Activated CD4-positive, alpha-beta T cell treated with anti-CD3 and anti-CD28 coated beads, Interleukin-2, amount 10 ng/mL, durations not matched to agents 24 days and 14 days (primary cell): Measurements from ENCODE around the gene JDP2. TPM values are rescaled to one million over a fixed set of nuclear protein-coding genes. Genes with fewer than 3 reads are reported as not detected.
"Not testable (repeated sequence)": the region's sequence is repeated elsewhere in the genome, so short reads cannot be mapped to it uniquely, and the experiment has no call there.

ENCODE experiments used
- DNase-seq: peaks from one replicate; pipeline ENCODE4 v3.0.0; 2022
- H3K27ac Mint-ChIP-seq: one replicate; pipeline ENCODE4 v1.8.0; 2022; ENCODE audit warnings: mild to moderate bottlenecking, mixed read lengths
- H3K27me3 Mint-ChIP-seq: one replicate; pipeline ENCODE4 v1.8.0; 2022; ENCODE audit warnings: mixed read lengths
- H3K36me3 Mint-ChIP-seq: one replicate; pipeline ENCODE4 v1.8.0; 2022; ENCODE audit warnings: low read depth, mild to moderate bottlenecking, mixed read lengths
- H3K4me1 Mint-ChIP-seq: one replicate; pipeline ENCODE4 v1.8.0; 2021; ENCODE audit warnings: mixed read lengths
- H3K4me3 Mint-ChIP-seq: one replicate; pipeline ENCODE4 v1.8.0; 2022; ENCODE audit warnings: mild to moderate bottlenecking, moderate library complexity, mixed read lengths
- H3K9me3 Mint-ChIP-seq: one replicate; pipeline ENCODE4 v1.8.0; 2021; ENCODE audit warnings: mixed read lengths
- intact Hi-C: fragments of 100-400 bp; cut with micrococcal nuclease; formaldehyde crosslinking; loops from one replicate; pipeline ENCODE4 v1.15.1; 2023
- total RNA-seq: library from RNA; stranded (reverse); gene quantifications from 2 replicates; pipeline ENCODE4 v1.2.3, GENCODE V29; 2022

JDP2 gene
- total RNA-seq, 1 donor from 2014 or later: 1.1 TPM

DNA sequence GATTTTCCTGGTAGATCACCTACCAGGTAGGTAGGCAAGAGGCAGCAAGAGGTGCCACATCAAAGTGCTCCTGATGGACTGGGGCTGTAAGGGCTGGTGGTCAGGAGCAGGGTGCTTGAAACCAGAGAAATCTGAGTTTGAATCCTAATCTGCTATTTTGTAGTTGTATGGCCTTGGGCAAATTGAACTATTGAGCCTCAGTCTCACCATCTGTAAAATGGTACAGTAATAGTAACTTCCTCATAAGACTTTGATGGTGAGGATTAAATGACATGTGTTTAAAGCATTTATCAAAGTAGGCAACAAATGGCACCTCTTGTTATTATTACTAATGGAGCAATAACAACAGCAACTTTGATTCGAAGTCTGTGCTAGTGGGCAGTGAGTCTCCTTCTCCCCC lies 32.0 kb downstream of the JDP2 start:
- intact Hi-C loops: no loop called here
- Mint-ChIP-seq H3K4me1 (peaks cover 5% of the 10 kb centered on the region), H3K36me3 (no peaks in the 10 kb centered on the region), H3K9me3 (no peaks in the 10 kb centered on the region), H3K4me3 (no peak overlapping the region), H3K27me3 (no peaks in the 10 kb centered on the region), H3K27ac (no peak overlapping the region)
- no peak for DNase-seq

DNA sequence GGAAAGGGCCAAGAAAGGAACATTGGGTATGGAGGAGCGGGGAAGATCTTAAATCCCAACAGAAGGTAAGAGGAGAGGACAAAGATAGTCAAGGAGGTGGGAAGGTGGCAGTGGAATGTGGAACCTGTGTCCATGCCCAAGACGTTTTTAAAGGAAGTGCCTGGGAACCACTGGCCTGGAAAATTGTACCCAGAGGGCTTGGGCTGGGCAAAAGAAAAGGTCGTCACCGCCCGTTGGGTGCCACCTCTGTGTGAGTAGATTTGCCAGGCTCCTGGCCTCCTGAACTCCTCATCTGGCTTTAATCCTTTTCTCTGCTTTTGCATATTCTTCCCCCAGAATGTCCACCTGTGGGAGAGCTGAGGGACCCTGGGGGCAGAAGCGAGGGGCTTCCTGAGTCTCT lies 32.6 kb downstream of the JDP2 start:
- no peaks in the 10 kb centered on the region for H3K9me3 Mint-ChIP-seq
- H3K27ac Mint-ChIP-seq: no peak overlapping the region
- no peak for DNase-seq
- no peak overlapping the region for H3K4me3 Mint-ChIP-seq
- no peaks in the 10 kb centered on the region for H3K36me3 Mint-ChIP-seq
- peaks cover 5% of the 10 kb centered on the region for H3K4me1 Mint-ChIP-seq
- intact Hi-C loops: no loop called here
- H3K27me3 Mint-ChIP-seq: no peaks in the 10 kb centered on the region

DNA sequence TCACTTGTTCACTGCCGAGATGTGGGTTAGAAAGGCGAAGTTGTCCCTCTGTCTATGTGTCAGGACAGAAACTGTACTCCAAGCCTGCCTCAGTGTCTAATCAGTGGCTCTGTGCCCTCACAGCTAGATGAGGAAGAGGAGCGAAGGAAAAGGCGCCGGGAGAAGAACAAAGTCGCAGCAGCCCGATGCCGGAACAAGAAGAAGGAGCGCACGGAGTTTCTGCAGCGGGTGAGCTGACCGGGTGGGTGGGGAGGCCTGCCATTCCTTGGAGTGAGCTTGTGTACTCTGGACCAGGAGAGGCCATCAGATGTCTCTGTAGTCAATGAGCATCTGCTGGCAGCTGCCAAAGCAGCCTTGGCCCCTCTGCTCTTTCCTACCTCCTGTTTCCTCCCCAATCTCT lies 33.5 kb downstream of the JDP2 start:
- Mint-ChIP-seq H3K4me3 (no peak overlapping the region), H3K27ac (no peak overlapping the region), H3K36me3 (no peaks in the 10 kb centered on the region), H3K9me3 (no peaks in the 10 kb centered on the region), H3K4me1 (peaks cover 5% of the 10 kb centered on the region), H3K27me3 (no peaks in the 10 kb centered on the region)
- intact Hi-C loops: no loop called here
- DNase-seq: no peak

DNA sequence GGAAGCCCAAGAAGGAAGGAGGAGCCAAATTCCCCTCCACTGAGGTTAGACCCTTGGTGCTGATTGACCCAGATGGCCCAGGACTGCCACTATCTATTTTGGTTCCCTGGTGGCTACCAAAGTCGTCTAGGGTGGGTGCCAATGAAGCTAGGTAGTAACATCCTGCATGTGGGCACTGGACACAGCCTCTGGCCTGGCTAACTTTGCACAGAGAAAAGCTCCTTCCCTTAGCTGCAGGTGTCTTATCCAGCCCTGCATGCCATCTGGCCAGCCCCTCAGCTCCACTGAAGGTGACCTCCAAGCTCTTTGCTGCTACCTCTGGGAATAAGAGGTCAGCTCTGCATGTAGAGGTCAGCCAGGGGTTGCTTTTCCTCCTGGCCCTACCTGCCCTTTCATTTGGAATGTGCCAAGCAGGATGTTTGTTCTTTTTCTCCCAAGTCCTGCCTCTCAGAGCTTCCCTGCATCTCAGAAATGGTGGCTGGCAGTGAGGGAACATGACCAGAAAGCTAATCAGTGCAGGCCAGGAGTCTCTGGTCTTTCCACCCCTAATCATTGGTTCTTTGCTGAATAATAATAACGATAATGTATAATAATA lies 34.0 kb downstream of the JDP2 start:
- H3K4me1 Mint-ChIP-seq: peaks cover 11% of the 10 kb centered on the region
- no peaks in the 10 kb centered on the region for H3K9me3 Mint-ChIP-seq
- H3K27me3 Mint-ChIP-seq: no peaks in the 10 kb centered on the region
- intact Hi-C loops: no loop called here
- no peak overlapping the region for H3K4me3 Mint-ChIP-seq
- no peaks in the 10 kb centered on the region for H3K36me3 Mint-ChIP-seq
- no peak overlapping the region for H3K27ac Mint-ChIP-seq
- DNase-seq: no peak

DNA sequence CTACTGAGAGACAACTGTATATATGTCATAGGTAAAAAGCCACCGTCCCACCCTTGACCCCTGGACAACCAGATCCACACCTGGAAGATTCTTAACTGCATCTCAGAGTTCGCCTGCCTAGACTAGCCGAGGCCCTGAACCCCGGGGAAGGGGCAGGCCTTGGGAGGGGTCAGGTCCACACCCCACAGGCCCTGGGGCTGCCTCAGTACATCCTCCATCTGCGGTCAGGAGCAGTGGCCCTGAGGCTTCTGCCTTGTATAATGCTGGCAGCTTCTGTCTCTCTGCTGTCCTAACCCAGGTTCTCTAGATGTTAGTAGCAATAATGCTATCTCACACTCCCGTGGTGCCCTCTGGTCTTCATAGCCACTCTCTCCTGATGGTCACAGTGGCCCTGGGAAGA lies 36.8 kb downstream of the JDP2 start:
- Mint-ChIP-seq H3K36me3 (no peaks in the 10 kb centered on the region), H3K9me3 (no peaks in the 10 kb centered on the region), H3K27ac (no peak overlapping the region), H3K27me3 (no peaks in the 10 kb centered on the region), H3K4me3 (no peak overlapping the region), H3K4me1 (peaks cover 6% of the 10 kb centered on the region)
- intact Hi-C loops: no loop called here
- no peak for DNase-seq

DNA sequence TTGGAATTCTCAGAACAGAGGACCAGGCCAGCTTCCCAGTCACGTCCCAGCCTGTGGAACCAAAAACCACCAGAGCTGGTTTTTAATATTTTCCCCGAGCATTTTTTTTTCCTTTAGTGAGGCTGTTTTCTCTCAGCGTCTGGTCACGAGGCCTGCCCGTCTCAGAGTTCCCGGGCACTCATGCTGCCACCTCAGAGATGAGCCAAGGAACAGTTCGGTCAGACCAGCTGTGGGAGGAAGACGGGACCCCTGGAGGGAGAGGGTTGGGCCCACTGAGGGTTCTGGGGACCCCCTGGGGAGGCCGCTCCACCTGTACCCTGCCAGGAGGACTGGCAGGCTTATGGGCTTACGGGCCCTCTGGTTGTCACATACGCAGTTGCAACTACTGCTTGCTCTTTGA lies 39.9 kb downstream of the JDP2 start:
- no peaks in the 10 kb centered on the region for H3K36me3 Mint-ChIP-seq

DNA sequence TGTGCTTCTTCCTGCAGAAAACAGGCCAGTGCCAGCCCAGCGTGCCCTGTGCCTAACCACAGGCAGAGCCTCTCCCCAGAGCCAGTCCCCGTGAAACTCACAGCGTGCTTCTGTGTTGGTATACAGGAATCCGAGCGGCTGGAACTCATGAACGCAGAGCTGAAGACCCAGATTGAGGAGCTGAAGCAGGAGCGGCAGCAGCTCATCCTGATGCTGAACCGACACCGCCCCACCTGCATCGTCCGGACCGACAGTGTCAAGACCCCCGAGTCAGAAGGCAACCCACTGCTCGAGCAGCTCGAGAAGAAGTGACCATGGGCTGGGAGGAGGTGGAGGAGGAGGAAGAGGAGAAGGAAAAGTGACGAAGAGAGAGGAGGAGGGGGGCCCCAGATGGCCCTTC lies 41.3 kb downstream of the JDP2 start:
- Mint-ChIP-seq H3K27ac (no peak overlapping the region), H3K36me3 (no peaks in the 10 kb centered on the region), H3K9me3 (no peaks in the 10 kb centered on the region), H3K4me1 (peaks cover 6% of the 10 kb centered on the region), H3K27me3 (no peaks in the 10 kb centered on the region), H3K4me3 (no peak overlapping the region)
- no peak for DNase-seq
- intact Hi-C loops: no loop called here

More for the DNA sequence above, 39.9 kb downstream of the JDP2 start:
- Mint-ChIP-seq H3K27ac (no peak overlapping the region), H3K4me3 (no peak overlapping the region), H3K4me1 (peaks cover 6% of the 10 kb centered on the region), H3K9me3 (no peaks in the 10 kb centered on the region), H3K27me3 (no peaks in the 10 kb centered on the region)
- intact Hi-C loops: no loop called here
- no peak for DNase-seq

DNA sequence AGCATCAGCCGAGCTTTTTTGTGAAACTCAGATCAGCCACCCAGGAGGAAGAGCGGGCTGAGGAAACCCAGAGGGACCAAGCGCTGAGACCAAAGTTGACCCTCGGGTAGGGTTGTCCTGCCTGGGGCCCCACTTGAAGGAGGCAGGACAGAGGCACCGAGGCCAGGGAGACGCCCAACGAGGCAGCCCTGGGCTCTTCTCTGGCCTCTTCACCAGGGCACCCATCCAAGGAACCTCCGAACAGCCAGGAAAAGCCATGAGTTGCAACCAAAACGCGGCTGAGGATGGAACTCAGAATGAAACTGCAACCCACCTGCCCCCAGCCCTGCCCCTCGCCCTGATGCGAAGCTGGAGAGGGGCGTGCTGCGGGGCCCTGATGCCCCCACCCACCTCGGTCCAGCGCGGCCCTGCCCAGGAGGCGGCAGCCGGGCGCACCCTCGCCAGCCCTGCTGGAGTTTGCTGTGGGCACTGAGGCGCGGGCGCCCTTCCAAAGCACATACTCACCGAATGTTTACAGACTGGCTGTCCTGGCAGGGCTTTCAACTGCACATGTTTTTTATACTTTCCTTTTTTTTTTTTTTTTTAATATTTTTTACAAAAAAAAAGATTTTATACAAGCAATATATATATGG lies 41.9 kb downstream of the JDP2 start:
- DNase-seq: no peak
- Mint-ChIP-seq H3K4me3 (no peak overlapping the region), H3K27ac (no peak overlapping the region), H3K36me3 (no peaks in the 10 kb centered on the region), H3K9me3 (no peaks in the 10 kb centered on the region), H3K4me1 (peaks cover 6% of the 10 kb centered on the region), H3K27me3 (no peaks in the 10 kb centered on the region)
- intact Hi-C loops: no loop called here

DNA sequence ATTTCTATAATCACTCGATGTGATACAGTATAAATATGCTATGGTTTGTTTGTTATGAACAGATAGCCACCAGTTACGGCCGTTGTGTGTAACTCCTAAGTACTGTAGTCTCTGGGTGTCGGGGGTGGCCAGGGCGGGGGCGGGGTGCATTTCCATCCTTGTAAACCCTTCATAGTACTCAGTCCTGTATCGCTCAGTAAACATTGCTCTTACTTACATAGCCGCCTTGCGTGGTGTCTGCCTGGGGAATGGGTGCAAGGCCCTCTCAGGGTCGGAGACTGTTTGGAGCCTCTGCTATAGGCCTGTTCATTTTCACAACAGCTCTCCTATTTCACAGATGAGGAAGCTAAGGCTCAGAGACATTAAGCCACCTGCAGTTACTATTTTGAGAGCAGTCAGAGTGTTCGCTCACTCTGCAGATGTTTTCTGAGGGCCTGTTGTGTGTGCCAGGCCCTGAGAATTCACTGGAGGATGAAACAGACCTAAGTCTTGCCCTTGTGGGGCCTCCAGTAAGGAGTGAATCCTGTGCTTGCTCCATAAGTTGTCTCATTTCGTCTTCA lies 42.5 kb downstream of the JDP2 start:
- H3K9me3 Mint-ChIP-seq: no peaks in the 10 kb centered on the region
- intact Hi-C loops: no loop called here

DNA sequence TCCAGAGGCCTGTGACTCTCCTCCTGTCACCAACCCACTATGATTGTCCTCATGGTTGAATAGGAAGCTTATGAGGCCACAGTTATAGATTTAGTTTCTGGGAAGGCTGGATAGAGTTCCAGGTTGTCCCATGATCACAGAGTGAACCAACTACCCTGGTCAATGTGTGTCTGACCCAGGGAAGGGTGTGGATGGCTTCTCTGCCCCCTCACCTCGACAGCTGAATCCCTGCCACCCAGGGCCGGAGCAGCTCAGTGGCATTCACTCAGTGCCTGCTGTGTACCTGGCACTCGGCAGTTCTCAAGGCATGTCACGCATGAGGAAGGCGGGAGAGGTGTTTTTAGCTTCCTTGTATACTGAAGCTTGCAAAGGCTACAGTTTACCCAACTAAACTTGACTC lies 43.2 kb downstream of the JDP2 start:
- no peaks in the 10 kb centered on the region for H3K9me3 Mint-ChIP-seq

More for the DNA sequence above, 42.5 kb downstream of the JDP2 start:
- peaks cover 6% of the 10 kb centered on the region for H3K4me1 Mint-ChIP-seq
- no peak for DNase-seq
- H3K27ac Mint-ChIP-seq: no peak overlapping the region
- no peaks in the 10 kb centered on the region for H3K36me3 Mint-ChIP-seq
- no peak overlapping the region for H3K4me3 Mint-ChIP-seq
- peaks cover 2% of the 10 kb centered on the region for H3K27me3 Mint-ChIP-seq

DNA sequence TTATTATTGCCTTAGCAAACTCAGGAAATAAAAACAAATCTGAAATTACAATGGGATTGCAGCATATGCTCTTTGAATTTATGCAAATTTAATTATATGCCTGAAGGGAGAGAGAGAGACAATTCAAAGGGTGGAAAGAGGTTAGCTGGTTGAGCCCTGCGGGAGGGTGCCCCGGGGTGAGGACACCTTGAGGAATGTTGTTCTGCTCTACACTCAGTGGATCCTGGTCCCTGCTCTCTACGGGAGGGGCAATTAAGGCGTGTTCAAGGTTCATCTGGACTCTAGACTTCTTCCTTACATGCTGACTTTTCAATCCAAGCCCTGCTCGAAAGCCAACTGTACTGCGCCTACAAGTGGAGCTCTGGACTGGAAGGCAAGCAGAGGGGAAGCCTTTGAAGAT lies 46.3 kb downstream of the JDP2 start:
- H3K4me3 Mint-ChIP-seq, H3K27me3 Mint-ChIP-seq, DNase-seq, H3K27ac Mint-ChIP-seq, H3K36me3 Mint-ChIP-seq, intact Hi-C loops, H3K9me3 Mint-ChIP-seq, H3K4me1 Mint-ChIP-seq: not testable (repeated sequence)

More for the DNA sequence above, 43.2 kb downstream of the JDP2 start:
- Mint-ChIP-seq H3K36me3 (no peaks in the 10 kb centered on the region), H3K27me3 (peaks cover 2% of the 10 kb centered on the region), H3K27ac (no peak overlapping the region), H3K4me3 (no peak overlapping the region), H3K4me1 (peaks cover 6% of the 10 kb centered on the region)
- no peak for DNase-seq
- intact Hi-C loops: no loop called here

DNA sequence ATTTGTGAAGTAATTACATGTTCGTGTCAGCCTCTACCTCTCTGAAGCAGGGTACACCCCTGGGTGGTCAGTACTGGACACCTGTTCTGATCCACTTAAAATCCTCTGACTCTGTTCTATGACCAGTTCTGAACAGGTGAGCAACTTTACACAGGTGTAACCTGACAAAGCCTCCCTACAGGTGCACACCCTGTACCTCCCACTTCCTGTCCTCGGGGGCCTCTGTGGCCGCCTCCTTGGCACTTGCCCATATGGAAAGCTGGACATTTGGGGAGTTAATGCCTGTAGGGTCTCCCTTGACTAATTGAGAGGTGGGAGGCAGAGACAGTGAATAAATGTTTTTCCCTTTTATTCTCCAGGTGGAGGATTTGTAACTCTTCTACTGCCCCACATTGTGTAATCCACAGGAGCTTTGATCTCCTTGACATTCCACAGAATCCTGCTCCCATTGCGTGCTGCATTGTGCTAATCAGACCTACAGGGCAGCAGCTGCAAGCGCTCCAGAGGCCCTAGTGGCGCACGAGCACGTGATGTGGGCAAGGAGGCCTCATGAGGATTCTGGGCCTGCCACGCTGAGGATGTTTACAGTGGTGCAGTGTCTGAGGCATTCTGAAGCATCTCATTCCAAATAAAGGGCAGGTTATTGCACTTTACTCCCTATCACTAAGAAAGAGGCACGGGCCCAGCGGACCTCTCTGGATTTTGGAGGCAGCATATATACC lies 48.6 kb downstream of the JDP2 start:
- H3K27ac Mint-ChIP-seq: no peak overlapping the region
- intact Hi-C loops: no loop called here
- no peaks in the 10 kb centered on the region for H3K4me1 Mint-ChIP-seq
- no peak overlapping the region for H3K4me3 Mint-ChIP-seq
- peaks cover 16% of the 10 kb centered on the region for H3K27me3 Mint-ChIP-seq
- H3K36me3 Mint-ChIP-seq: no peaks in the 10 kb centered on the region
- no peak for DNase-seq
- no peaks in the 10 kb centered on the region for H3K9me3 Mint-ChIP-seq

DNA sequence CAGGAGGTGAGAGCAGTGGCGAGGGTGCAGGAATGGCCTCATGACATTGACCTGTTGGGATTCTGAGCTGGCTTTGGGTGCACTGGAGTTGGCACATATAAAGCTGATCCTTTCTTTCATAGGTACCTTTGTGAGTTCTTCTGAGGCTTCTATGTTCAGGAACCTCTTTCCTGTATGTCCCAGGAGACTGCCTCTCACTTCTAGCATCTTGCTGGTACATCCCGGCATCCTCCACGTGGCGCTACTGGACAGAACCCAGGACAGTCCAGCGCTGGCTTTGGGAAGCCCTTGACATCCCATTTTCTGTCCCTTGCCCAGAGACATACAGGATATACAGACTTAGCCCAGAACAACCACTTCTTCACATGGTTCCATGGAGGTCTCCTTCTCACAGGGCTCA lies 50.1 kb downstream of the JDP2 start:
- H3K4me1 Mint-ChIP-seq: no peaks in the 10 kb centered on the region
- no peak for DNase-seq
- no peaks in the 10 kb centered on the region for H3K9me3 Mint-ChIP-seq
- intact Hi-C loops: no loop called here
- H3K27me3 Mint-ChIP-seq: peaks cover 17% of the 10 kb centered on the region
- no peaks in the 10 kb centered on the region for H3K36me3 Mint-ChIP-seq
- no peak overlapping the region for H3K4me3 Mint-ChIP-seq
- H3K27ac Mint-ChIP-seq: no peak overlapping the region
